Activated CD4-positive, alpha-beta T cell treated with anti-CD3 and anti-CD28 coated beads, Interleukin-2, amount 50 U/mL, for 16 hours (primary cell): ENCODE measurements around the gene ACSM3.
"Not testable (repeated sequence)": the region's sequence is repeated elsewhere in the genome, so short reads cannot be mapped to it uniquely, and the experiment has no call there.

Experiments used
- DNase-seq: peaks from one replicate; pipeline ENCODE4 v3.0.0-alpha.2; 2020

The ACSM3 gene, protein sequence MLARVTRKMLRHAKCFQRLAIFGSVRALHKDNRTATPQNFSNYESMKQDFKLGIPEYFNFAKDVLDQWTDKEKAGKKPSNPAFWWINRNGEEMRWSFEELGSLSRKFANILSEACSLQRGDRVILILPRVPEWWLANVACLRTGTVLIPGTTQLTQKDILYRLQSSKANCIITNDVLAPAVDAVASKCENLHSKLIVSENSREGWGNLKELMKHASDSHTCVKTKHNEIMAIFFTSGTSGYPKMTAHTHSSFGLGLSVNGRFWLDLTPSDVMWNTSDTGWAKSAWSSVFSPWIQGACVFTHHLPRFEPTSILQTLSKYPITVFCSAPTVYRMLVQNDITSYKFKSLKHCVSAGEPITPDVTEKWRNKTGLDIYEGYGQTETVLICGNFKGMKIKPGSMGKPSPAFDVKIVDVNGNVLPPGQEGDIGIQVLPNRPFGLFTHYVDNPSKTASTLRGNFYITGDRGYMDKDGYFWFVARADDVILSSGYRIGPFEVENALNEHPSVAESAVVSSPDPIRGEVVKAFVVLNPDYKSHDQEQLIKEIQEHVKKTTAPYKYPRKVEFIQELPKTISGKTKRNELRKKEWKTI

DNA sequence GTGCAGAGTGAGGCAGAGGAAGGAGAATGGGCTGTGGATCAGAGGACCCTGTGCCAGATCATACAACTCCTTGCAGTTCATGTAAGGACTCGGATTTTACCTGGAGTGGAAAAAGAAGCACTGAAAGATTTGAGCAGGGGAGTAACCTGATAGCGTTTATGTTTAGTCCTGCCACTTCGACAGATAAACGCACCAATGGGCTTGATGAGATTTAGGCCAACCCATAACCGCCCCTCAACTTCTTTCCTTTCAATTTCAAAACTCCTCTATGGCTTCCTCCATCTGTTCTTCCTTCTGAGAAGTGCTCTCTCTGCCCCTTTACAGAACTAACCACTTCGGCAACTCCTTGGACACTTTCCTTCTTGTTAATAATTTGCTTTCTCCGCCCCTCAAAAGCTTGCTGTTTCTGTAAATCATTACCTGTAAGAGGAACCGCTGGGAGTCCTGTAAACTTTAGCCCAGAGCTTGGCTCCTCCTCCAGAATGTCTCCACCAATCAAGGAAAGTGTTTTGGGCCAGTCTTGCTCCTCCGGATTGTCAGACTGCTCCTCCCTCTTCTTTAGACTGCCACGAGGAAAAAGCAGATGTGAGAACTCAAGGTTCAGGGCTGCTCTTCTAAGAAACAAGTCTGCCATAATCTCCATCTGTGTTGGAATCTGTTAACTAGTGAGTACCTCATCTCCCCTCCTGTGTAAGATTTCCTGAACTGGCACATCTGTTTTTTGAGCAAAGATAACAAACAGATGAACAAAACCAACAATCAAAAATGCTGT is at the start of gene ACSM3:
Gene ACSM3, plus strand, starts transcription at position 554 of the 772 bp plus-strand sequence. CDS start 6,021 bp downstream, outside the sequence.
- DNase-seq = peak; percentile 74

DNA sequence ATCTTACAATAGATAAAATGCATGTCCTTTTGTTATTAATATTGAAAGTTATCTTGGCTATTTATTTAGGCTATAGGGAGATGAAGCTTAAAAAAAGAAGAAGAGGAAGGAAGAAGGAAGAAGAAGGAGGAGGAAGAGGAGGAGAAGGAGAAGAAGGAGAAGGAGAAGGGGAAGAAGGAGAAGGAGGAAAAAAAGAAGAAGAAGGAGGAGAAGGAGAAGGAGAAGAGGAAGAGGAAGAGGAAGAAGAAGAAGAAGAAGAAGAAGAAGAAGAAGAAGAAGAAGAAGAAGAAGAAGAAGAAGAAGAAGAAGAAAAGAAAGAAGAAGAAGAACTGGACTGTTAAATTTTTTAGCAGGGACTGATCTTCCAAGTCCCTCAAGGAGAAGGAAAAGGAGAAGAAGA is 46.1 kb upstream of the ACSM3 start:
- not testable (repeated sequence) for DNase-seq

DNA sequence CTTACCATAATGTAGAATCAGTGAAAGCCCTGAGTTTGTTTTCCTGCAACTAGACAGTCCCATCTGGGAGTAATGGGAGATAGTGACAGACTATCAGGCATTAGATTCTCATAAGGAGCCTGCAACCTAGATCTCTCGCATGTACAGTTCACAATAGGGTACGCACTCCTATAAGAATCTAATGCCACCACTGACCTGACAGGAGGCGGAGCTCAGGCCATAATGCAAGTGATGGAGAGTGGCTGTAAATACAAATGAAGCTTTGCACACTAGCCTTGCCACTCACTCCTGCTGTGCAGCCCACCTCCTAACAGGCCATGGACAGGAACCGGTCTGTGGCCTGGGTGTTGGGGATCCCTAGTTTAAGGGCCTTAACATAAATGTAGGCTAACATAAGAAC is 43.6 kb upstream of the ACSM3 start:
- DNase-seq = no peak

DNA sequence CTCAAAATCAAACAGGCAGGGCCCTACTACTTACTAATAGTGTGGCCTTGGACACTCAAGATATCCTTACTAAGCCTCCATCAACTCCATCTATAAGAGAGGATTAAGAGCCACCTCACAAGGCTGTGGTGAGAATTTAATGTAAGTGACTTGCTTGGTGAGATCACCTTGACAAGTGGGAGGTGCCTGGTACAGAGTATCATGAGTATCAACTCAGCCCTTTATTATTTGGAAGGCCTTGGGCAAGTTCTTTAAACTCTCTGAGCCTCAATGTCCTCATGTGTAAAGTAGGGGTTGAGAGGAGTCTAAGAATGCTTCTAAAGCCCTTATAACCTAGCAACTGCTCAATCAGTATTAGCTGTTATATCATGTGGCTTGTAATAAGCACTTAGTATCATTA is 37.2 kb upstream of the ACSM3 start:
- no peak for DNase-seq

DNA sequence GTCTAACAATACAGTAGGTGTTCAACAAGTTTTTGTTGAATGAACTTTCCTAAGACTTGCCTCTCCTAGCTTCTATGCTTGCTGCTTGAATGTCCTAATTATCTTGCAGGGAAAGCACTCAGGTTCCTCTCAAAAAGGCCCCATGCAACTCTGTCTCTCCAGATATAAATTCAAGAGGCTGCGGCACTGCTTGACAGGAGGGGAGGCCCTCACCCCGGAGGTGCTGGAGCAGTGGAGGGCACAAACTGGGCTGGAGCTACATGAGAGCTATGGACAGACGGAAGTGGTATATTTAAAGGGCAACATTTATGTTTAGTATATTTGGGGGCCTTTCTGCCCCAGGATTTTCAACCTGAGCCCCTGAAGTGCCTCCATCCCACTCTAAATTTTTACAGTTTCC is 36.6 kb upstream of the ACSM3 start:
- no peak for DNase-seq

DNA sequence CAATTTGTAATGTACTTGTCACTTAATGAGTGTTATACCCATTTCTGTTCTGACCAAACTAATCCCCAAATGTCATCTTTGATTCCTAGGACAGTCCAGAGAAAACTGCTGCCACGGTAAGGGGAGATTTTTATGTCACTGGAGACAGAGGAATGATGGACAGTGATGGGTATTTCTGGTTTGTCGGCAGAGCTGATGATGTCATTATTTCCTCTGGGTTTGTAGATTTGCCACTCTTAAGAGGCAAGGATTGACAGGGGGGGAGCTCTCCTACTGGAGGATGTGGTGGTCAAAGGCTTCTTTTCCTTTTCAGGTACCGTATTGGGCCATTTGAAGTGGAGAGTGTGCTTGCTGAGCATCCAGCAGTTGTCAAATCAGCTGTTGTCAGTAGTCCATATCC is 34.7 kb upstream of the ACSM3 start:
- no peak for DNase-seq

DNA sequence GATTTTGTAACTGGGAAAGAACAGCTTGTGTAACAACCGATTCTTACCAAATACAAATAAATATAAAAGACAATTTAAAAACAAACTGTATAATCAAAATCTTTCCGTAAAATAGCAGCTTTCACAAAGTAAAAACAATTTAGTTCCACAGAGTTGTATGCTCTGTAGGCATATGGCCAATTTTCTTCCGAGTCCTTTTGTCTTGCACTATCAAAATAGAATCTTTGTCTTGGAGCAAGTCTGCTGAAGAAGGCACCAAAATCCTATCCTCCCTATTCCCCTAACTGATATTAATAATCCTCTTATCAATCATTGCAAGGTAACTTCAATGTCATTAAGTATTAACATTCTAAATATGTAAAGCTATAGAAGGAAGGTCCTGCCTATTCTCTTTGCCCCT is 29.8 kb upstream of the ACSM3 start:
- DNase-seq = no peak

DNA sequence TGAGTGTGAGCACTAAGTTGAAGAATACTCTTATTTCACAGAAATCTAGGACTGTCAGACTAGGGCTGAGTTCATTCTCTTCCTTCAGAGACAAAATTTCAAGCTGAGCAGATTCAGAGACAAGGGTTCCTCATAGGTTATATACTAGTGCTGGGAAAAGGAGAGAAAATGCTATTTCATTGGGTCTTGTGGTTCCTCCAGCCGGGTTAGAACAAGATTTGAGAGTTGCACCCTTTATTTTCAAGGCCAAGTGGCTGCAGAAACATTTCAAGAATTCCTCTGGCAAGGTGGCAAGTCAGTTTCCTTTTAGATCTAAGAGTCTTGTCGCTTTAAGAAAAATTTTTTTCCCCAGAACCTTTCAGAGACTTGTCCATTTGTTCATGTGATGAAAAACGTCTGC is 29.0 kb upstream of the ACSM3 start:
- no peak for DNase-seq

DNA sequence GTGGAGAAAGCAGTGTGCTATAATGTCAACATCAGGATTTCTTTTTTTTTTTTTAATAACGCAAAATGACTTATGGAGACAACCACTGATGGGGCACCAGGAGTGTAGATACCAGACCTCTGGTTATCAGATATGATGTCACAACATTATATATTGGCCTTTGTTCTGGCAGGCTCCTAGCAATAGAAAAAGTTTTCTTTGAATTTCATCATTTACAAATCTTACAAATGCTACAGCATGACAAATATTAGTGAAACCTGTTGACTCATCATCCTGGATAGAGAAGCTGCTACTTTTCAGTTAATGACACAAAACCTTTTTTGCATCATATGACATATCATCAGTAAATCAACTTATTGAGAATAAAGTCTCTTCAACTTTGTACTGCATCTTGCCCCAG is 28.3 kb upstream of the ACSM3 start:
- DNase-seq = peak; percentile 25

DNA sequence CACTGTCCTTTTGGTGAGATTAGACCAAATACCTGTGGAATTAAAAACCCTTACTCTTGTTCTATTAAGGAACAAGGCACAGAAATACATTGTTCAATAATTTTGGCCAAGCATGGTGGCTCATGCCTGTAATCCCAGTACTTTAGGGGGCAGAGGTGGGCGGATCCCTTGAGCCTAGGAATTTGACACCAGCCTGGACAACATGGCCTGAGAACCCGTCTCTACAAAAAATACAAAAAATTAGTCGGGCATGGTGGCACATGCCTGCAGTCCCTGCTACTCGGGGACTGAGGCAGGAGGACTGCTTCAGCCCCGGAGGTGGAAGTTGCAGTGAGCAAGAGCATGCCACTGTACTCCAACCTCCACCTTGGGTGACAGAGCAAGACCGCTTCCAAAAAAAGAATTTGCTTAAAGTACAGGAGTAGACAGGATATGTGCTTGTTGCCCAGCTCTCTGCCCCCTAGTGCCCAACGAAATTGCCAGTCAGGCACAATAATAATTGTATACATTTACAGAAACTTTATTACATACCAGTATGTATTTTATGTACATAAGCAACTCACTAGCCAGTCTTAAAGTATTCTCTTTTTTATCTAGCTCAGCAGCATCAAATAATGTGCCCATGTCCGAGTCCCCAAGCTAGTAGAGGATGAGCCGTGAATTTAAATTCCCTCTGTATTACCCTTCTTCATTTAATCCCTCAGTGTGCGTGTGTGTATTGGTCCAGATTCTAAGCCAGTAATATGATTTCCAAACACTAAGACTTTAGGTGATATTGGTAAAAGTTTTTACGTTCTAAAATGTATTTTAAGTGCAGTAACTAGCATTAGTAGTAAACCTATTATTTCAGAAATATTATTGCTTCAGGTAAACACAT is 23.6 kb upstream of the ACSM3 start:
- DNase-seq = peak; percentile 33

DNA sequence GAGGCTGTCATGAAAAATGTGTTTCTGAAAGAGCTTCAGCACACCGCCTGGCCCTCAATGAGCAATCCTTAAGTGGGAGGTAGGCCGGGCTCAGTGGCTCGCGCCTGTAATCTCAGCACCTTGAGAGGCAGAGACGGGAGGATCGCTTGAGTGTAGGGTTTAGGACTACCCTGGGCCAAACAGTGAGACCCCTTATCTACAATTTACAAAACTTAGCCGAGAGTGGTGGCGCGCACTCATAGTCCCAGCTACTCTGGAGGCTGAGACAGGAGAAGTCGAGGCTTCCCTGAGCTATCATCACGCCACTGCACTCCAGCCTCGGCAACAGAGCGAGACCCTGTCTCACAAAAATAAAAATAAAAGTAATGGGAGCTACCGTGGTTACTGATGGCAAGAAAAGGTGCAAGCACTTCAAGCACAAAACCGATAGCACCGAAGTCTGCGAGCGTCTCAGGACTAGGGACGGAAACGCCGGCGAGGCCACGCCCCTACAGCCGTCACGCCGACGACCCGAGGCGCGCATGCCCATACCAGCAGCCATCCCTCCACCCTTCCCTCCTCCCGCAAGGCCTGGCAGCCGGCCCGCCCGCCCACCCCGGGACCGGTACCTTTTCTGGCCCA is 22.8 kb upstream of the ACSM3 start:
- peak; percentile 90 for DNase-seq

DNA sequence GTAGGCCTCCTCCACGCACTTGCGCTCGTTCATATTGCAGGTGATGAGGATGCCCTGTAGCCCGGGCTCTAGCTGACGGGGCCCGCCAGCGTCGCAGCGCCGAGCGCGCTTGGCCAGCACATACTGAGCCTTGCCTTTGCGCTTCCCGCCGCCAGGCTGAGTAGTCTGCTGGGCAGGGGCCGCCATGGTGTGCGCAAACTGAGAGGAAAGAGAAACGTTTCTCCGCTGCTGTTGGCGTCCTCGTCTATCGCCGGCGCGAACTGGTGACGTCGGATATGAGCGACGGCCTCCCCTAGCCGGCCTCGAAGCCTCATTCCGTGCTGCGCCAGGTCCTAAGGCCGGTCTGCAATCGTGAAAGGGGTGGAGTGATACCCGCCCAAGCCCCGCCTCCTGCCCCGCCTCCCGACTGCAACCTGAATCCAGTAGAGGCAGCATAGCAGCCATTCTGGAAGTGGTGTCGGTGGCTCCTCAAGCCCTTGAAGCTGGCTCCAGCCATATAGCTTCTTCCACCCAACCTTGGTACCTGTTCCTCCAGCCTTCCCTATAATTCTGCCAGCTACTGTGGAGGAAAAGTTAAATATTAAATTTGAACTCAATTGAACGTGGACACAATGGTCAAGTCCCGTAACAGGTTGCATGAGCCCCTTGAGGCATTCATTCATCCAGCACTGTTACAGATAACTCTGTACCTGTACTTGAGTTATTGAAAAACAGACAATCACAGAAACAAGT is 22.1 kb upstream of the ACSM3 start, which contains the start of gene THUMPD1:
Gene THUMPD1, minus strand, starts transcription at position 265 of the 732 bp plus-strand sequence. Its CDS starts 79 bp downstream, at position 186.
- DNase-seq = peak; percentile 98

DNA sequence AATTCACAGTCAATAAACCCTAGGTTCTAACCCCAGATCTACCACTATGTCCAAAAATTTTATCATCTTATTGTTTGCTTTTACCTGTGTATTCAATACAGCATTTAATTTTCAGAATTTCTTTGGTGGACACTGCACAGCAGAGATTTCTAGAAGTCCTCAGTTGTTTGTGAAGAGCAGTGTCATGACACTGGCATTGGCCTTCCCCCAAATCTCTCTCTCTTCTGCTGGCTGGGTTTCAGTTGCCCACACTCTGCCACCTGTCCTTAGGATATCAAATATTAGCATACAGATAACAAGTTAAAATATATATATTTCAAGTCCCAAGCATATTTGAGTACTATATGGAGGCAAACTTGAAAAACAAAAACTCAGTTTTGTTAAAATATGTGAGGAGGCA is 20.2 kb upstream of the ACSM3 start:
- no peak for DNase-seq

DNA sequence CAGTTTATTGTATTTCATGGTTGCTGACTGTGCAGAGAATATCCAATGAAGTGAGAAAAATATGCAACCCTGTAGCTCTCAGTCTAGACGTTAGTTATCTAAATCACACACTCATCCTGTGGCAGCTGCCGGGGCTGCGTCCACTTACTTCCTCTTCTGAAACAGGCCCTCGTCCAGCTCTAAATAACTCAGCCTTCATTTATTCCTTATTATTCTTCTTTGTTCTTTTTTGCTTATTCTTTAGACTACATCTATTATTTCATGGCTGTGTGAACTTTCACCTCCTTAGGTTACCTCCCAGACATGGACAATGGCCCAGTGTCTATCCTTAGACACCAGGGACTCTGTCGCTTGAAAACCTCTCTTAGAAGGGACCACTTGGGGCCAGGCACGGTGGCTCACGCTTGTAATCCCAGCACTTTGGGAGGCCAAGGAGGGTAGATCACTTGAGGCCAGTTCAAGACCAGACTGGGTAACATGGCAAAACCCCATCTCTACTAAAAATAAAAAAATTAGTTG is 18.8 kb upstream of the ACSM3 start:
- no peak for DNase-seq

DNA sequence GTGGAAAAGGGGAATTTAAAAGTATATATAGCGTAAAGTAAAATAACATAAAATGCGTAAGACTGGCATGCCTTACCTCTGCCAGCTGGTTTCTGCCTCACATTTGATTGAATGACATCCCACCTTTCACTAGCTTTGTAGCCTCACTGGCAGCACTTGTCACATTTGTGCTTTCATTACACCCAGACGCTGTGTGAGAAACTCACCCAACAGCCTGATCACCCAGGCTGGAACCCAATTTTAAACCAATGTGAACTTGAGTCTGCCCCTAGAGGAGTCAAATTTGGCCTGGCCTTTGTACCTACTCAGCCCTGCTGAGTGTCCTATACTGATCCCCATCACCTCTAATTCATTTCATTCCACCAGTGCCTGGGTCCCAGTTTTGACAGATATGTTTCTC is 17.4 kb upstream of the ACSM3 start:
- DNase-seq = no peak

DNA sequence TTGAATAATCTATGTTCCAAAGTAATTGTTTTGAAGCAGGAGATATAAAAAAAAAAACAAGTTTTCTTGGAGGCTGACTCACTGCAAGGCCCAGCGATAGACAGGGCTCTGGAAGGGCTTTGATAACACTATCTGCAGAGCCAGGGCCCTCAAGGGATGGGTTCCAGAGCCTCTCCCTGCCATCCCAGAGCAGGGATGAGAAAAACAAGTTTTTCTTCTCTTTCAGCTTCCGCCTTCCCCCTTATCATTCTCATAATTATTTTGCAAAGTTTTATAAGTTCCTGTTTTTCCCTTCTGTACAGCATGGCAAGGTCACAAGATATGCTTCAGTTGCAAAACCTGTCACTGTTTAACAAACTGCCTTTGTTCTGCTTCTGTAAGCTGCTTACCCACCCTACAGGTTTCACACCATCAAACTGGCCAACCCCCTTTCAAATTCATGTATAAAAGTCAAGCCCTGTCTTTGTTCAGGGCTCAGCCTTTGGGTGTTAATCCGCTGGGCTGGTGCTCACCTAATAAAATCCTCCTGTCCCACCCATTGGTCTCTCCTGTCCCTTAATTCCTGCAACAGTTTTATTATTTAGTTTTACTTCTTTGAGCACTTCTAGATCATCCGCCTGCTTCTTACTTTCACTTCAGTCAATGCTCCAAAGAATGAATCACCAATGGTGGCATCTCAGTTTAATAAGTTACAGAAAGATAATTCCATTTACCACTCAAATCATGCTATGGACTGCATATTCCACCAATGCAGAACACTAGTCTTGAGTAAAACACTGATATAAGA is 16.6 kb upstream of the ACSM3 start:
- no peak for DNase-seq

DNA sequence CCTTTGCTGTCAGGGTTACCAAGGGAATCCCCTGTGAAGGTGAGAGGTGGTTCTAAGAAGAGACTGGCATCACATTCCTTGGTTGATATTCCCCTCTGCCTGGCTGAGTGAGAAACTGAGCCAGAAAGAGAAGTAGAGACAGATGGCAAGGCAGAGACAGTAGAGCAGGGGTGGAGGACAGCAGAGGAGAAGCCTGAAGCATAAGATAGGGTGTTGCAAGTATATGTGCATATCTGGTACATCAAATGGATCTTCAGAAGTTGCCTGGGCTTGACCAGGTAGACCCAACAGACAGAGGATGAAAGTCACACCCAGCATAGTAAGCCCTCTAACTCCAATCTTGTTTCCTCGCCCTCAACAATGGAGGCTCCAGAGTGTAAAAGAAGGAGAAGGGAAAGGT is 14.3 kb upstream of the ACSM3 start:
- DNase-seq = no peak

DNA sequence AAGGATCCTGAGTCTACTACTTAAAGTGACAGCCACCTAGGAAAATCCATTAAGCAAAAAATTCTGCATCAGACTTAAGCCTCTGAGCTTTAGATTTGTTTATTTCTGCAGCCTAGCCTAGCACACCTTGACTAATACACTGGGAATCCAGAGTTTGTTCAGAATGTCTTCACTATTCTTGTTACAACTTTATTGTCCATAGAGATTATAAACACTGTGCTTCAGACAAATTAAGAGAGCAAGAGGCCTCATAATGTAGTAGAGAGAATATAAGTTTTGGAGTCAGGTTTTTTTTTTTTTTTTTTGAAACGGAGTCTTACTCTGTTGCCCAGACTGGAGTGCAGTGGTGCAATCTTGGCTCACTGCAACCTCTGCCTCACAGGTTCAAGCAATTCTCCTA is 13.3 kb upstream of the ACSM3 start:
- no peak for DNase-seq

DNA sequence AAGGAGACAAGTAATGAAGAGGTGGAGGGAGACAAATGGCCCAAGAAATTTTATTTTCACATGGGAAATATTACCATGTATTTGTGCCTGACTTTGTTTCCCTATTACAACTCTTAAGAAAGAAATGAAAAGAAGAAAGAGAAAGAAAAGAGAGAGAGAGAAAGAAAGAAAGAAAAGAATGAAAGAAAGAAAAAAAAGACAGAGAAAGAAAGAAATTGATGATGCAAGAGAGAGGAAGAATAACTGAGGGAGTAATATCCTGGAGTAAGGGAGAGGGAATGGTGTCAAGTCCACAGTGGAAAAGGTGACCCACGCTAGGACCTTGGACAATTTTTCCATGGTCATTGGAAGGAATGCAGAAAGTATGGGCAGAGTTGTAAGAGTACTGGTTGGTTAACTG is 10.1 kb upstream of the ACSM3 start:
- DNase-seq = no peak

DNA sequence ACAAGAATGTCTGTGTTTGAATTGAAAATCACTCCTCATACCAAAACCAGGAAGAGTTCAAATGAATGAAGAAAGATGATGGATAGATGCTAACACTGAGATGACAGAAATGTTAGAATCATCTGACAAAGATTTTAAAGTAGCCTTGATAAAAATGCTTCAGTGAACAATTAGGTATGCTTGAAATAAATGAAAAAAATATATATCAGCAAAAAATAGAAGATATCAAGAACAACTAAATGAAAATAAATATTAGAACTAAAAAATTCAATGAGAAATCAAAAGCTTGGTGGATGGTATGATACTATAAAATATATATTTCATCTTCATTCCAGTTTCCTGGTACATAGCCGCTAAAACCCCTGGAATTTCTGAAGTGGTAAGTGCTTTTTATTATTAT is 8.6 kb upstream of the ACSM3 start:
- no peak for DNase-seq
